Heart left ventricle (tissue), 16 donors: Measurements from ENCODE around the gene TEAD1. TPM values are rescaled to one million over a fixed set of nuclear protein-coding genes. Genes with fewer than 3 reads are reported as not detected.

Experiments
- ATAC-seq, 4 donors: fragments of 200-7000 bp; cut with Tn5 transposase; one replicate each; pipeline ENCODE4 v1.9.1; 2020 to 2022; ENCODE audit warnings: moderate library complexity in 4 of 4, mild to moderate bottlenecking in 3 of 4, moderate number of reproducible peaks in 1 of 4
- DNase-seq, 5 donors: peaks; one replicate each; pipeline ENCODE4 v3.0.0-alpha.2; 2020
- H3K27ac ChIP-seq, 12 donors: fragments of 200-600 bp; sonication (generic) in 4 of 12; one replicate each; pipeline versions ENCODE4 v1.5.0 to v1.8.0; 2016 to 2022; ENCODE audit warnings: mild to moderate bottlenecking in 2 of 12
- H3K27me3 ChIP-seq, 9 donors: fragments of 200-600 bp; sonication (generic) in 2 of 9; one replicate each; pipeline versions ENCODE4 v1.5.1 to v1.8.0; 2016 to 2022; ENCODE audit warnings: mild to moderate bottlenecking in 3 of 9
- H3K36me3 ChIP-seq, 9 donors: fragments of 200-600 bp; sonication (generic) in 2 of 9; one replicate each; pipeline versions ENCODE4 v1.5.0 to v1.8.0; 2018 to 2022; ENCODE audit warnings: mild to moderate bottlenecking in 2 of 9
- H3K4me1 ChIP-seq, 12 donors: fragments of 200-600 bp; sonication (generic) in 4 of 12; one replicate each; pipeline versions ENCODE4 v1.5.0 to v1.8.0; 2016 to 2022; ENCODE audit warnings: mild to moderate bottlenecking in 3 of 12
- H3K4me3 ChIP-seq, 12 donors: fragments of 200-600 bp; sonication (generic) in 4 of 12; one replicate each; pipeline versions ENCODE4 v1.5.0 to v1.8.0; 2017 to 2022; ENCODE audit warnings: mild to moderate bottlenecking in 9 of 12, moderate library complexity in 4 of 12
- H3K9me3 ChIP-seq, 12 donors: fragments of 200-600 bp; sonication (generic) in 4 of 12; one replicate each; pipeline versions ENCODE4 v1.5.0 to v1.8.0; 2016 to 2022; ENCODE audit warnings: mild to moderate bottlenecking in 1 of 12
- POLR2A ChIP-seq, 2 donors: fragments of 450-650 bp; IDR thresholded peaks; one replicate each; pipeline ENCODE4 v1.6.1; 2017; ENCODE audit warnings: antibody characterized with exemption in 2 of 2, mild to moderate bottlenecking in 2 of 2, moderate library complexity in 2 of 2
- WGBS, 4 donors: extraction: QIAGEN DNeasy Blood & Tissue Kit in 2 of 4; methylation state at CpG; one replicate each; pipeline versions ENCODE4 v1.1.5 to v1.1.7; 2013 to 2018; 5-methylcytosine and 5-hydroxymethylcytosine counted together
- intact Hi-C, 10 donors: fragments of 100-400 bp; cut with DNase I; formaldehyde crosslinking; loops; one replicate each; pipeline versions ENCODE4 v1.11.1 to v1.14.2; 2022
- polyA plus RNA-seq, 2 donors: library from polyadenylated mRNA; stranded (reverse); fragments of 200-250 nt; gene quantifications; one replicate each; pipeline ENCODE4 v1.2.3, GENCODE V29; 2013
- total RNA-seq, 9 donors: library from RNA; depleted of rRNA in 2 of 9; stranded (reverse); fragments of >200 nt in 2 of 9; fragmentation: NEBNext Ultra II Directional in 3 of 9; extraction: Animal tissue kit (Norgen Biotek cat#: 25700) in 3 of 9; gene quantifications; one replicate each; pipeline versions ENCODE4 v1.1.0 to v1.2.4, GENCODE V29; 2016 to 2023
- TF ChIP-seq, protein P1 (sequence below), 12 donors: fragments of 200-600 bp; sonication (generic) in 4 of 12; IDR thresholded peaks; one replicate each; pipeline versions ENCODE4 v1.5.0 to v1.8.0; 2018 to 2022; ENCODE audit warnings: antibody characterized with exemption in 12 of 12, mild to moderate bottlenecking in 5 of 12
- donor health status: ischemic (EF 13 %, LVEDD 7.1; RV severe dilation, severe dysfunction).
- donor health status: healthy with polysubstance abuse.
- donor health status: DM: no; HTN: yes; CAD: no.
- donor health status: DM: no; HTN: no; CAD: no.
- donor health status: ischemic (EF 25% LVEDD 6.9; RV normal size, moderate dysfunction).
- donor health status: ischemic (EF 25% LVEDD 5.7; RV mildly dilated, moderate dysfunction).
- donor health status: healthy.
- donor health status: DM: yes; HTN: yes; CAD: no.
- donor health status: ischemic (EF 35%, LVEDD 5.7; RV mildly dilated, moderate dysfunction).
- donor health status: nonischemic (EF 11% LVEDD 7.7; RV severe dilation, severe dysfunction).
- donor health status: DM: yes; HTN: yes; CAD: no.
- donor health status: PGD.
- donor health status: ischemic (EF 29% LVEDD 5.4; RV normal size, mild dysfunction).
- donor health status: nonischemic (EF 23%, LVEDD 6.1; RV moderate dilation, normal function).

Gene TEAD1
- total and polyA plus RNA-seq, 11 donors = 14.4 to 161 (median 113) TPM

DNA sequence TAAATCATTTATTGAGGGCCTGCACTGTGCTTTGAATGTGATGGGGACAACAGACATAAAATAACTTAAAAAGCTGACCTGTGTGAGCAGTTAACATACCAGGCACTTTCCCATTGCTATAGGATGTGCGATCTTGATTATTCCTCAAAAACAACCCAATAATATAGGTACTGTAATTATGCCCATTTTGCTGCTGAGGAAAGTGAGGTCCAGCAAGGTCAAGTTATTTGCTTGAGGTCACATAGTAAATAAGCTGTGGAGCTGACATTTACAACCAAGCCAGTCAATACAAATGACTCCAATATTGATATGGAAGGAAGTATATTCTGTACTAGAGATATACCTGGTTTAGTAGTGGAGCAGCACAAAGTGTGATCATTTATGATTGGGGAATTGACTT, 96.2 kb downstream of the TEAD1 start:
- Histone ChIP-seq H3K9me3 (no peaks in the 10 kb centered on the region), H3K27me3 (no peaks in the 10 kb centered on the region), H3K4me1 (peaks cover 3 to 74% (median 51%) of the 10 kb centered on the region in 12 donors), H3K4me3 (no peak overlapping the region), H3K27ac (no peak overlapping the region), H3K36me3 (peaks cover 0 to 4% (median 0%) of the 10 kb centered on the region in 9 donors)
- intact Hi-C loops = loop anchor here in 1 of 10 donors (10.0 kb wide), 1 partner anchor 466 kb away; no protein-coding TSS in a partner anchor
- ATAC-seq (no peak), DNase-seq (no peak)
- no peak for TF ChIP-seq POLR2A (IDR thresholded peaks at IDR 0.05)
- TF ChIP-seq, protein P1, sequence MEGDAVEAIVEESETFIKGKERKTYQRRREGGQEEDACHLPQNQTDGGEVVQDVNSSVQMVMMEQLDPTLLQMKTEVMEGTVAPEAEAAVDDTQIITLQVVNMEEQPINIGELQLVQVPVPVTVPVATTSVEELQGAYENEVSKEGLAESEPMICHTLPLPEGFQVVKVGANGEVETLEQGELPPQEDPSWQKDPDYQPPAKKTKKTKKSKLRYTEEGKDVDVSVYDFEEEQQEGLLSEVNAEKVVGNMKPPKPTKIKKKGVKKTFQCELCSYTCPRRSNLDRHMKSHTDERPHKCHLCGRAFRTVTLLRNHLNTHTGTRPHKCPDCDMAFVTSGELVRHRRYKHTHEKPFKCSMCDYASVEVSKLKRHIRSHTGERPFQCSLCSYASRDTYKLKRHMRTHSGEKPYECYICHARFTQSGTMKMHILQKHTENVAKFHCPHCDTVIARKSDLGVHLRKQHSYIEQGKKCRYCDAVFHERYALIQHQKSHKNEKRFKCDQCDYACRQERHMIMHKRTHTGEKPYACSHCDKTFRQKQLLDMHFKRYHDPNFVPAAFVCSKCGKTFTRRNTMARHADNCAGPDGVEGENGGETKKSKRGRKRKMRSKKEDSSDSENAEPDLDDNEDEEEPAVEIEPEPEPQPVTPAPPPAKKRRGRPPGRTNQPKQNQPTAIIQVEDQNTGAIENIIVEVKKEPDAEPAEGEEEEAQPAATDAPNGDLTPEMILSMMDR (IDR thresholded peaks at IDR 0.05) = no peak
- WGBS, 4 donors = 97 to 100% (median 100%) methylated on average over 1 of the region's 1 CpG

DNA sequence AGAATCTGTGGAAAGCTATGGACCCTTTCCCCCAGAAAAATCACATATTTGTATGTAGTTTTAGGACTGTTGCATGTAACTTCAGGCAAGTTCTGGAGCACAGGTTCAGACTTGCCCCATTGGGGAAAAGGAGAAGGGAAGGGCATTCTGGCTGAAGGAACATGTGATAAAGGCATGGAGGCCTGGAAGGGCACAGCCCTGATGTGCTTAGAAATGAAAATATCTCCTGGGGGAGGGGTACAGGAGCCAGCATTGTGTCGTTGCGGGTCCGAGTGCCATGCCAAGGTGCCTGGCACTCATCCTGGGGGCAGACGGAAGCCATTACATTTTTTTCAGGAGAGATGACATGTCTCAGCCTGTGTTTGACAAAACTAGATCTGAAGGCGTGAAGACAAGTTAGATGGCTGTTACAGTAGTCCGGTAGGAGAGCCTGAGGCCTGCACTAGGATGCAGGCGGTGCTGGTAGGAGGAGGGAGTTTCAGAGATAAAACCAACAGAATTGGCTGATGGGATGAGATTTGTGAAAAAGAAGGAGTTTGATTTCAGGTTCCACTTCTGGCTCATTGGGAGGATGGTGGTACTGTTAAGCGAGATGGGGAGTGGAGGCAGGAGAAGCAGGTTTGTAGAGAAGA, 96.9 kb downstream of the TEAD1 start:
- Histone ChIP-seq H3K4me1 (peaks cover 3 to 72% (median 47%) of the 10 kb centered on the region in 12 donors), H3K9me3 (no peaks in the 10 kb centered on the region), H3K27ac (peak overlapping the region in 2 of 12 donors; percentile 36 to 42), H3K4me3 (no peak overlapping the region), H3K27me3 (no peaks in the 10 kb centered on the region), H3K36me3 (peaks cover 0 to 3% (median 0%) of the 10 kb centered on the region in 9 donors)
- DNase-seq (no peak), ATAC-seq (no peak)
- 63 to 74% (median 68%) methylated on average over 8 of the region's 8 CpGs for WGBS, 4 donors
- TF ChIP-seq, protein P1 (IDR thresholded peaks at IDR 0.05) = no peak
- no peak for TF ChIP-seq POLR2A (IDR thresholded peaks at IDR 0.05)
- intact Hi-C loops = loop anchor here in 1 of 10 donors (10.0 kb wide), 1 partner anchor 466 kb away; no protein-coding TSS in a partner anchor

DNA sequence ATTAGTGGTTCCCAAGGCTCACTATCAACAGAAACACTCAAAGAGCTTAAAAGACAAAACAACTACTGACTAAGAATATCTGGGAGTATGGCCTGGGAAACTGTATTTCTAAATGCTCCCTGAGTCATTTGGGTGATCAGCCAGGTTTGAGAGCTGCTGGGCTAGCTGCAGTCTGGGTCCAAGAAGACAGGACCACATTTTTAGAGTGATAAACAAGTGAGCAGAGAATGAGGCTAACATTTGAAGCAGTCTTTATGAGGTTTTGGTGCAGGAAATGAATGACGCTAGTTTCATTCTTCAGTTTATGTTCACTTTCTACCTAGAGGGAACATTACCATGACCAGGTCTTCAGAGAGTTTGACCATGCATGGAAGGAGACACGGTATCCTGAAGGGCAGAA, 97.7 kb downstream of the TEAD1 start:
- H3K4me1 ChIP-seq = peaks cover 3 to 69% (median 43%) of the 10 kb centered on the region in 12 donors
- ATAC-seq = no peak

GRCh38 chr11:12772324-12772723, 98.1 kb downstream of the TEAD1 start:
- Histone ChIP-seq H3K4me3 (no peak overlapping the region), H3K27ac (peak overlapping the region in 1 of 12 donors; percentile 36), H3K9me3 (no peaks in the 10 kb centered on the region), H3K4me1 (peaks cover 3 to 67% (median 39%) of the 10 kb centered on the region in 12 donors), H3K36me3 (no peaks in the 10 kb centered on the region), H3K27me3 (no peaks in the 10 kb centered on the region)
- intact Hi-C loops = loop anchor here in 1 of 10 donors (10.0 kb wide), 1 partner anchor 468 kb away; no protein-coding TSS in a partner anchor
- DNase-seq (no peak), ATAC-seq (no peak)
- TF ChIP-seq POLR2A (IDR thresholded peaks at IDR 0.05) = no peak
- TF ChIP-seq, protein P1 (IDR thresholded peaks at IDR 0.05) = no peak
- WGBS, 4 donors = 84 to 92% (median 88%) methylated on average over 1 of the region's 1 CpG

More for the DNA sequence above, 97.7 kb downstream of the TEAD1 start:
- DNase-seq = no peak
- Histone ChIP-seq H3K27me3 (no peaks in the 10 kb centered on the region), H3K36me3 (no peaks in the 10 kb centered on the region), H3K9me3 (no peaks in the 10 kb centered on the region), H3K27ac (peak overlapping the region in 2 of 12 donors; percentile 36 to 42), H3K4me3 (no peak overlapping the region)
- intact Hi-C loops = loop anchor here in 1 of 10 donors (10.0 kb wide), 1 partner anchor 467 kb away; no protein-coding TSS in a partner anchor
- 87 to 92% (median 89%) methylated on average over 2 of the region's 2 CpGs for WGBS, 4 donors
- TF ChIP-seq, protein P1 (IDR thresholded peaks at IDR 0.05) = no peak
- TF ChIP-seq POLR2A (IDR thresholded peaks at IDR 0.05) = no peak
